Airway epithelial cell (primary cell): ENCODE measurements around the gene ERN2. TPM values are rescaled to one million over a fixed set of nuclear protein-coding genes. Genes with fewer than 3 reads are reported as not detected.

Experiments
- total RNA-seq: library from RNA; depleted of rRNA; stranded (reverse); fragments of >200 nt; gene quantifications from 2 replicates; pipeline ENCODE4 v1.2.3, GENCODE V29; 2015

ERN2 gene
- total RNA-seq, result 0.28 and 0.49 TPM in 2 replicates

GRCh38 chr16:23712976-23713375 lies at the start of gene ERN2:
Gene ERN2 (minus strand): TSS chr16:23713222. CDS start chr16:23713187, 35 bp downstream.

GRCh38 chr16:23754594-23755483 lies 41.8 kb upstream of the ERN2 start, which contains the start of gene CHP2:
Gene CHP2 (plus strand): TSS chr16:23755026. CDS start chr16:23755050, 24 bp downstream.

GRCh38 chr16:23678430-23679273 lies 34.4 kb downstream of the ERN2 start, which contains the start of gene PLK1:
Gene PLK1 (plus strand): TSS chr16:23678889. CDS start chr16:23678933, 44 bp downstream.

GRCh38 chr16:23640931-23641765 lies 71.9 kb downstream of the ERN2 start, which contains the start of the genes DCTN5 and PALB2:
Gene DCTN5 (plus strand): TSS chr16:23641466. CDS start chr16:23641543, 77 bp downstream.
Gene PALB2 (minus strand): TSS chr16:23641310. CDS start chr16:23641157, 153 bp downstream.

Other genes with a start within 250 kb of the ERN2 start
- gene GGA2, start 202.7 kb downstream of the ERN2 start, total RNA-seq, result 12.4 and 21.6 TPM in 2 replicates
- 33.3 and 51.0 TPM in 2 replicates for gene EARS2, start 155.9 kb downstream of the ERN2 start, total RNA-seq
- gene UBFD1, start 155.5 kb downstream of the ERN2 start, total RNA-seq, result 84.5 and 106 TPM in 2 replicates
- 173 and 197 TPM in 2 replicates for gene NDUFAB1, start 116.9 kb downstream of the ERN2 start, total RNA-seq
- gene PALB2, start 71.9 kb downstream of the ERN2 start, total RNA-seq, result 11.8 and 12.2 TPM in 2 replicates
- gene DCTN5, start 71.8 kb downstream of the ERN2 start, total RNA-seq, result 47.9 and 48.0 TPM in 2 replicates
- 53.6 and 57.6 TPM in 2 replicates for gene PLK1, start 34.3 kb downstream of the ERN2 start, total RNA-seq
- 0.37 and 0.85 TPM in 2 replicates for gene CHP2, start 41.8 kb upstream of the ERN2 start, total RNA-seq
- not detected in 2 replicates for gene PRKCB, start 122.8 kb upstream of the ERN2 start, total RNA-seq